Right ventricle myocardium superior (tissue), 1 donor: Measurements from ENCODE around the gene EMILIN2. TPM values are rescaled to one million over a fixed set of nuclear protein-coding genes. Genes with fewer than 3 reads are reported as not detected.
"Not testable (repeated sequence)": the region's sequence is repeated elsewhere in the genome, so short reads cannot be mapped to it uniquely, and the experiment has no call there.

Source experiments
- ATAC-seq: fragments of 200-7000 bp; cut with Tn5 transposase; one replicate; pipeline ENCODE4 v1.9.1; 2020; ENCODE audit warnings: mild to moderate bottlenecking; ENCODE audit not compliant: poor library complexity
- DNase-seq: peaks from one replicate; pipeline ENCODE4 v3.0.0-alpha.2; 2020
- intact Hi-C: fragments of 100-400 bp; cut with DNase I; formaldehyde crosslinking; loops from one replicate; pipeline ENCODE4 v1.11.2; 2022
- total RNA-seq: library from RNA; stranded (reverse); fragmentation: NEBNext Ultra II Directional; extraction: Animal tissue kit (Norgen Biotek cat#: 25700); gene quantifications from one replicate; pipeline ENCODE4 v1.2.1, GENCODE V29; 2021
- donor health status: DM: no; HTN: yes; CAD: no; lungs with severe emphysema.

EMILIN2 gene
- total RNA-seq, 1 donor from 2014 or later: 17.7 TPM

- DNase-seq, ATAC-seq, intact Hi-C loops: not testable (repeated sequence)
Observed at GRCh38 chr18:2837290-2837689, 9.5 kb upstream of the EMILIN2 start.

- ATAC-seq: no peak
- intact Hi-C loops: no loop called here
Observed at GRCh38 chr18:2839202-2839601, 7.6 kb upstream of the EMILIN2 start.

GRCh38 chr18:2840521-2840920 lies 6.3 kb upstream of the EMILIN2 start:
- DNase-seq (no peak), ATAC-seq (no peak)

More at GRCh38 chr18:2839202-2839601, 7.6 kb upstream of the EMILIN2 start:
- DNase-seq: no peak

DNA sequence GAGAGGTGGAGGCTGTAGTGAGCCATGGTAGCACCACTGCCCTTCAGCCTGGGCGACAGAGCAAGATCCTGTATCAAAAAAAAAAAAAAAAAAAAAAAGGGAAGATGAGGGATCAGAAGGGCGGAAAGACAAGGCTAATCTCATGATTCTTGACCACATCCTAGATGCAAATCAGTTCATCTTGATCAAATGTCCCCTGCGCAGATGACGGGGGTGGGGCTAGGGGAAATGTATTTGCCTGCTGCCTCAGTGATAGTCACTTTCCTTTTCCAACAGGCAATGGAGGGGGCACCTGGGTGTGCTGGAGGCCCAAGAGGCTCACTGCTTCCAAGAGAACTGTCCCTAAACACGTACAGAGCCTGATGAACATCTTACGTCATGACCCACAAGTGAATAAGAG lies 3.7 kb upstream of the EMILIN2 start:
- ATAC-seq: no peak
- intact Hi-C loops: loop anchor here (10.0 kb wide), 1 partner anchor 48 kb away; no protein-coding TSS in a partner anchor
- DNase-seq: no peak

More at GRCh38 chr18:2840521-2840920, 6.3 kb upstream of the EMILIN2 start:
- intact Hi-C loops: loop anchor here (10.0 kb wide), 1 partner anchor 46 kb away; no protein-coding TSS in a partner anchor

DNA sequence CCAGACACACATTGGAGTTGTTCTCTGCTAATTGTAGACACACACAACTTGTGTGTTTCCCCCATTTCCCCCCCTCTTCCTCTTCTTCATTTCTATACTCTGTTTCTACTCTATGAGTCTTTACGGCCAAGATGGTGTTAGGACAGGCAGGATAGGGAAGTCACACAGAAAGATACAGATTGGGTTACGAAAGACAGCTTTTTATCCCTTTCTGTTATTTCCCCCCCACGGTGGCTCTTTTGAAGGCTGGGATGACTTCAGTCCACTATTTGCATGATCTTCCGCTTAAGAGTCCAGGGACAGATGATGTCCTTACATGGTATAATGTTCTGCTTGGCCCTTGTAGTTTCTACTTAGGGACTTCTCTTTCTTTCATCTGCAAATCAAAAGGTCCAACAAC lies 1.6 kb upstream of the EMILIN2 start:
- intact Hi-C loops: loop anchor here (5.0 to 10.0 kb wide), 2 partner anchors 50 to 57 kb away; no protein-coding TSS in a partner anchor
- ATAC-seq (no peak), DNase-seq (no peak)

DNA sequence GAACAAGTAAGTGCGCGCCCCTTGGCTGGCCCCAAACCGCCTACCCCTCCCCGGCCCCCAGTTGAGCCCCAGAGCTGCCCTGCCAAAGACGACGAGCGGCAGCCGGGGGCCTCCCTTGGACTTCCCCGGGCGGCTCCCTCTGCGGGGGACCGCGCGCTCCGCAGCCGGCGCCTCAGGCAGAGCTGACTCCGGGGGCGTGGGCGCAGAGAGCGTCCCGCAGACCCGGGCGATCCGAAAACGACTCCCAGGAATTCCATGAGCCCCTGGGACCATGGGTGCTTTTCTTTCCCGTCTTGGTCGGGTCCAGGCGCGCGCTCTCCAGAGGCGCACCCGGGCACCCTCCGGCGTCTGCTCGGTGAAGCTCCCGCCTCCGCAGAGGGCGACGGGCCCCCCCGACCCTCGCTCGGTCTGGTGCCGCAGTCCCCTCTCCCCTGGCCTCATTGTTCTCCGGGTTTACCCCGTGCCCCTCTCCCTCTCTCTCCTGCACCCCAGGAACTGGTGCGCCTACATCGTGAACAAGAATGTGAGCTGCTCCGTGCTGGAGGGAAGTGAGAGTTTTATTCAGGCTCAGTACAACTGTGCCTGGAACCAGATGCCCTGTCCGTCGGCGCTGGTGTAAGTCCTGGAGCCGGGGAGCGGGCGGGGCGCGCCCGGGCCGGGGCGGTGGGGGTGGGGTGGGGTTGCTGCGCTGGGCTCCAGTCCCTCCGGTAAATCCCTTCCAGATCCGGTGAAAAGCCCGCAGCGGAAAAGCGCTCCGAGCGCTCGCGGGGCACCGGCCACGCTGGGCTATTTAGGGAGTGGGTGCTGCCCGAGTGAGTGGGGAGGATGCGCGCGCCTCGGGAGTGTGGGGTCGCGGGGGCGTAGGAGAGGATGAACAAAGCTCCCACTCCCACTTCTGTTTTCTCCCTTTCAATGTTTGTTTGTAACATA lies 776 bp downstream of the EMILIN2 start:
- intact Hi-C loops: loop anchor here (5.0 to 10.0 kb wide), 2 partner anchors 53 to 55 kb away; no protein-coding TSS in a partner anchor
- DNase-seq (peak; percentile 70), ATAC-seq (peak; percentile 82)

- ATAC-seq: no peak
- DNase-seq: no peak
- intact Hi-C loops: loop anchor here (5.0 to 10.0 kb wide), 2 partner anchors 54 kb away; no protein-coding TSS in a partner anchor
Observed at GRCh38 chr18:2848247-2849246, 1.7 kb downstream of the EMILIN2 start.

GRCh38 chr18:2850816-2851215 lies 4.0 kb downstream of the EMILIN2 start:
- ATAC-seq (no peak), DNase-seq (no peak)
- intact Hi-C loops: no loop called here

- DNase-seq (no peak), ATAC-seq (no peak)
- intact Hi-C loops: no loop called here
Observed at GRCh38 chr18:2851771-2852170, 5.0 kb downstream of the EMILIN2 start.

DNA sequence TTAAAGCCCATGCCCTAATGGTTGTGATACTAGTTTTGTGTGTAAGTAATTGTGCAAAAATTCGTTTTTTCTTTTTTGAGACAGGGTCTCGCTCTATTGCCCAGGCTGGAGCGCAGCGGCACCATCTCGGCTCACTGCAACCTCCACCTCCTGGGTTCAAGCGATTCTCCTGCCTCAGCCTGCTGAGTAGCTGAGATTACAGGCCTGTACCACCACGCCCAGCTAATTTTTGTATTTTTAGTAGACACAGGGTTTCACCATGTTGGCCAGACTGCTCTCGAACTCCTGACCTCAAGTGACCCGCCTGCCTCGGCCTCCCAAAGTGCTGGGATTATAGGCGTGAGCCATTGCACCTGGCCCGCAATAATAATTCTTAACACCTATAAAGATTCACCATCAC lies 5.7 kb downstream of the EMILIN2 start:
- ATAC-seq, DNase-seq, intact Hi-C loops: not testable (repeated sequence)

DNA sequence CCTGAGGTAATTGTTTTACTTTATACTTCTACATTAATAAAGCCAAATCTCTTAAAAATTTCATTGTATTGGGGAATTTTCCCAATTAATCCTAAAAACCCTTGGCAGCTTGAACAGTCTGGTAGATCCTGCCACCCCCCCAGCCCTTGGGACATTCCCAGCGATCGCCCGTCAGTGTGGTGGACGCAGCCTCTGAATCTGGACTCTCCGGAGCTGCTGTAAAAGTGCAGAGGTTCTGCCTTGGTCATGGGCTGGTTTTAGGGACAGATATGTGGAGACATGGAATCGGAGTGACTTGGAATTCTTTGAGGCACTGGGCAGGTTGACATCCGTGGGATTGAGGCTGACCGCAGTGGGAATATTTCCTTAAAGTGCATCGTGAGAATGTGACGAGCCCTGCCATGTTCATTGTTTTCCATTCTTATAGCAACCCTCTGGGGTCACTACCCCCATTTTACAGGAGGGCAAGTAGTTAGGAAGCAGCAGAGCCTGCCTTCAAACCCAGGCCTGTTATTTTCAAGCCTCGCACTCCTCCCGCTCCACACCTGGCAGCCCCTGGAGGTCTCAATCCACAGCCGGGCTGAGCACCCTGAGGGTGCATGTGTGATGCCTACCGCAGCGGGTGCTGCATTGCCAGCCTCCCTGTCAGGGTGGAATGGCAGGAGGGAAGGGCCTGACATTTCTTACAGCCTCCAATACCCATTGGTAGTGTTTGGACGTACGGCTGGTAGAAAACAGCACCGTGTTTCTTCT lies 6.5 kb downstream of the EMILIN2 start:
- intact Hi-C loops: no loop called here
- DNase-seq: no peak
- ATAC-seq: no peak

GRCh38 chr18:2853926-2854664 lies 7.3 kb downstream of the EMILIN2 start:
- ATAC-seq (no peak), DNase-seq (no peak)
- intact Hi-C loops: no loop called here

GRCh38 chr18:2854875-2855274 lies 8.1 kb downstream of the EMILIN2 start:
- DNase-seq (no peak), ATAC-seq (no peak)
- intact Hi-C loops: no loop called here

- DNase-seq: no peak
Observed at GRCh38 chr18:2855560-2856350, 8.9 kb downstream of the EMILIN2 start.

DNA sequence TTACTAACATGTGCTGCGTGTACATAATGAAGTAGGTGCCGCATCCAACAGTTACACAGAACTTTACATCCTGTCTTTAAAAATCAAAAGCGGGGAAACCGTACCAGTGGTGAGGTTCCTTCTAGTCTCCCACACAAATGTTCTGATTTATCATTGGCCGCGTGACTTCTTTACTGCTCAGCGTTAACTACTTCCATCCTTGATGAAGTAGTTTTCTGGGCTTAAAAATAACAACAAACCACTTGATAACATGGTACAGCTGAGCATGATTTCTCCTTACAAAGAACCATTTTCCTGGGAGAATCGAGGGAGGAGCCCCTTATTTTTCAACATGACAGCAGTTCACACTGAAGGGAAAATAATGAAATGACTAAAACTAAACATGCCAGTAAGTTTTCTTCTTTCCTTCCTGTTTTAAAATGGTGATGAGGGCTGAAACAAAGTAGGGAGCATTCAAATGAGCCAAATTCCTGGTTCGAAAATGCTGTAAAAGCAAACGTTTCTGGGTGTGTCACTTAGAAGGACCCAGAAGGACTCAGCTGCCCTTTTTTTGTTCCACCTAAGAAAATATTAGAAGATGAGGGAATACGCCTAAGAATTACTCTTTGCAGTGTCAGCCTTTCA lies 9.9 kb downstream of the EMILIN2 start:
- peak; percentile 13 for ATAC-seq
- no peak for DNase-seq
- intact Hi-C loops: loop anchor here (2.0 kb wide), 1 partner anchor 38 kb away; no protein-coding TSS in a partner anchor

More at GRCh38 chr18:2855560-2856350, 8.9 kb downstream of the EMILIN2 start:
- intact Hi-C loops: loop anchor here (2.0 kb wide), 1 partner anchor 39 kb away; no protein-coding TSS in a partner anchor
- no peak for ATAC-seq
